Measurements from ENCODE around the gene PRKG1.
"Not testable (repeated sequence)": the region's sequence is repeated elsewhere in the genome, so short reads cannot be mapped to it uniquely, and the experiment has no call there.

Gene PRKG1

DNA sequence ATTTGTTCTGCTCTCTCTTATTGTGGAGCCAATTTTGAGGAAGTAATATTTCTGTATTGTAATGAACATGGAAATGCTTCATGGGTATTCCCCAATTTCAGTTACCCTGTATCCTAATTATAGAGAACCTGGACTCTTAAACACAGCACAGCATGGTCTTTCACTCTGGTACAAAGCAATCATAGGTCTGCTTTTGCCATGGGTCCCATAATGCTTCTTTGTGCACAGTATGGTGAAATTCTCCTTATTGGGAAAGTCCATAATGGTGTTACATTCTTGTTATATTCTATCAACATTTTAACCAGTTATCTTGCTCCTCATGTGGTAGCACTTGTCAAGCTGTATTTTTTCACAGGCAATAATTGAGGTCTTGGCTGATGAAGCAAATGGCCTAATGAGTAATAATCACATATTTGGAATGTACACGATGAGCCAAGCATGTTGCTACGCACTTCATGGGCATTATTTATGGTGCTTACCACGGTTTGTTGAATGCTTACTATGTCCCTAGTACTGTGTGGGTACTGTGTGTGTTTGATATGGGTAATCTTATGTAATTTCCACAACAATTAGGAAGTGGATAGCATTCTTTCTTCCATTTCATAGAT, 42.9 kb downstream of the PRKG1 start:
- DNase-seq (ENCODE audit: low read depth): no peak

DNA sequence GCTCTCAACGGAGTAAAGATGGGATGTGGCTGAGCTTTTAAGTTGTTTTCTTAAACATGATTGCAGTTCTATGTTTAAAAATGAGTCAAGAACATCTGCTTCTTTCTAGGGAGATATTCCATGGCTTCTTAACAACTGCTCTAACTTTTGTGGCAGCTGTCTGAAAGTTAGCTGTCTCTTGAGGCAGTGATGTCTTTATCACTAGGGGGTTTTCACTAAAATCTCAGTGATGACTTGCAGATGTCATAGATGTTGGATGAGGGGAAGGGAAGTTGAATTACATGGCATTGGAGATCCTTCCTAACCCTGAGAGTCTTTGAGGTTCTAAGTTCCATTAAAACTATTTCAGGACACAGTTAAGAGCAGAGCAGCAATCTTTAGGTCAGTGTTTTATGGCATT, 43.5 kb downstream of the PRKG1 start:
- DNase-seq (ENCODE audit: low read depth): no peak

DNA sequence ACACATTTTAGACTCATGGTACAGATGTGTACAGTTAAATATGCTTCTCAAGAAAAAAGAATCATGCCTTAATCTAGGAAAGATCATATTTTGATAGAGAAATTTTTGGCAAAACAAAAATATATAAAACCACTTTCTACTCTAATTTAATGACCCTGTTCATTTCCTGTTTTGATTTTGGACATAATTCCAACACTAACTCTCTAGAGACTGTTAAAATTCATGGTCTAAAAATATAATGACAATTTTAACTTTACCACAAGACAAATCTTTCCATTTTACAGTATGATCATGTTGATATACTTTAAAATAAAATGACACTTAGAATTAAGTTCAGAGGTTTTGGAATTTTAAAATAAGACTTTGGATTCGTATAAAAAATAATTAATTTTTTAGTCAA, 45.2 kb downstream of the PRKG1 start:
- DNase-seq (ENCODE audit: low read depth): no peak

DNA sequence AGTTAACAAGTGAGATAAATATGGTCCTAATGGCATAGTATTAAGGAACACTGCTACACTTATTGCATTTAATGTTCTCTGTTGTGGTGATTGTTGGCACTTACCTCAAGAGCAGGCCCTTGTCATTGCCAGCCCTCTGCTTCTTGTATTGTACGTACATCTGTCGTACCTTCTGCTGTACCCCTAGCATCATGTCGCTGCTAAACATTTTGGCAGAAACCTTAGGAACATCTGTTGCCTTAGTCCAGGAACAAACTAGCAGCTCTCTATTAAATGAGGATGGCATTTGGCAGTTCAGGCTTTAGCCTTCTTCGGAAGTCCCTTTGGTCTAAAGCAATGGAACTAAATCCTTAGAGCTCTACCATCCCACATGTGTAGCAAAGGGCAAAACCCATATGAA, 47.6 kb downstream of the PRKG1 start:
- no peak for DNase-seq (ENCODE audit: low read depth)

DNA sequence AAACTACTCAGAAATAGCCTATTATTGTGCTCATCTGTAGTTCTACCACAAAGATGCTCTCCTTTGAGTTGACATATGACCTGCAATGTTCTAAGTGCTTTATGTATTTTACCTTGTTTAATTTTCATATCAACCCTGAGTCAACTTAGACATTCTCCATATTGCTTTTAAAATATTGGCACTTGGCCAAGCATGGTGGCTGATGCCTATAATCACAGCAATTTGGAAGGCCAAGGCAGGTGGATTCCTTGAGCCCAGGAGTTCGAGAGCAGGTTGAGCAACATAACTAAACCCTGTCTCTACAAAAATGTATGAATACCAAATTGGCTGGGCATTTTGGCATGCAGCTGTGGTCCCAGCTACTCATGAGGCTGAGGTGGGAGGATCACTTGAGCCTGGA, 50.6 kb downstream of the PRKG1 start:
- DNase-seq (ENCODE audit: low read depth): no peak

DNA sequence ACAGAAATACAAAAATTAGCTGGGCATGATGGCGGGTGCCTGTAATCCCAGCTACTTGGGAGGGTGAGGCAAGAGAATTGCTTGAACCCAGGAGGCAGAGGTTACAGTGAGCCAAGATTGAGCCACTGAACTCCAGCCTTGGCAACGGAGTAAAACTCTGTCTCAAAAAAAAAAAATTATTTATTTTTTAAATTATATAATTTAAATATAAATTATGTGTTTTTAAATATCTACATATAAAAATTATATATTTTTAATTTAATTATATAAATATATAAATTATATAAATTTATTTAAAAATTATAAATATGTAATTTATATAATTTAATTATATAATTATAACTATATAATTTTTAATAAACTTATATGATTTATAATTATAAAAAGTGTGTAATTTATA, 51.2 kb downstream of the PRKG1 start:
- DNase-seq (ENCODE audit: low read depth): no peak

DNA sequence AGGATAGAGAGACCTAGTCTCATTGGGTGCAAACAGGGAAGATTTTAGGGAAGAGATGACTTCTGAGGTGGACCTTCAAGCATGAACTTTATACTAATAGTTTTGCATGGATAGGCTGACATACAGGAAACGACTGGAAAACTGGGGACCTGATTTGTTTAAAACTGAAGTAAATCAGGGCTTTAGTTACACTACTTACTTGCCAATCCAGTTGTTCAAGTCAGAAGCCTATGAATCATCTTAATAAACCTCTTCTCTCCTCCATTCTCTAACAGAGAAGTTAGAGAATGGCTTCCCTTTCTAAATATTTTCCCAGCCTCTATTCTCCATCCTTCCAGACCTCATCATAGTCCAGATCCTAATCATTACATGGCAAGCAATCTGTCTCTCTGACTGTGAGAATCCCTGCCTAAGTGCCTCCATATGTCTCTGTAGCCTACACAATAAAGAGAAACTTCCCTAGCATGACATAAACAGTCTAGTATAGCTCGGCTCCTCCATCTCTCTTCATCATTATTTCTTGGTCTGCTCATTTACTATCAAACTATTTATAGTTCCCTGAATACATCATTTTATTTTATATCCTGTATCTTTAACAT, 55.8 kb downstream of the PRKG1 start:
- no peak for DNase-seq (ENCODE audit: low read depth)

DNA sequence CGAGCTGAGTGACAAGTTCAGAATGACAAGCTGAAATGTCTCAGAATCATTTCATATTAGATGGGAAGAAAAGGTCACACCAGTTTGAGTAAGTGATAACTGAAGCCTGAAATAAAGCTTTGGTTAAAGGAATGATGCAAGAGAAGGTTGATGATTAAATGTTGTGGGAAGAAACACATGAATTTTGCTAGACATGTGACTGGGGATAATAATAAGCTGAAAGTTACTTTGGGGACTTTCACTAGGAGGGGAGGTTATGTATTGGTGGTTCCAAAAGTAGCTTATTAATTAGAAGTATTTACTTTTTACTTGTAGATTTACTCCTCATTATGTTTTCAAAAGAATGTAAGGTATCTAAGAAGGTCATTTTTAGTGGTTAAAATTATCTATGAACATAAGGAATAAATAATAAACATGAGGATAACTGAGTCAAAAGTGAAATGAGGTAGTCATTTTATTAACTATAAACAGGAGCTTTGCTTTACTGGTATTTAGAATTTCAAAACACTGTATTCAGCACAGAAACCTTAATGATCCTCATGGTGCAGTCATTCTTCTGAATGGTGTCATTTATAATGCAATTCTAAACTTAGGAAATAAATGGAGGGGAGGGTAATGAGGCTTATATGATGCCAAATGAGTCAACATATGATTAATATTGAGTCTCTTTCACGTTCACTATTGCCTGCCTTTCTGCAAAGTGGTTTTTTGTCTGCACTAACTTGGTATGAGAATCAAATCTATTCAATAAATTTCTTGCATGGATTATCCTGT, 63.7 kb downstream of the PRKG1 start:
- DNase-seq (ENCODE audit: low read depth): no peak

DNA sequence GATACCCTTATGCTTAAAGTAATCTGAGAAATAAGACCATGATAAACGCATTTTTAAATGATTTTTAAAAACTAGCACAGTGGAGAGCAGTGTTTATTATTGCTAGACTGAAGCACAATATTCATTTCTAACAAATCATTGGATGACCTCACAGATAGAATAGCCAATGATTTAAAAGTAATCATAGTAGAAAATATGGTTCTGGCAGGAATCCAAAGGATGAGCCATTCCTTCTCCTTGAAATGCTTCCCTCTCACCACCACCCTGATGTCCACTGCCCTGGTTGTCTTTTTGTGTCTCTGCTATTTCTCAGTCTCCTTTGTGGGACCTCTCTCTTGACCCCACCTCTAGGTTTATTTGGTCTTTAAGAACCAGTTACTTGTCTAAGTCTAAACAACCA, 64.9 kb downstream of the PRKG1 start:
- no peak for DNase-seq (ENCODE audit: low read depth)

DNA sequence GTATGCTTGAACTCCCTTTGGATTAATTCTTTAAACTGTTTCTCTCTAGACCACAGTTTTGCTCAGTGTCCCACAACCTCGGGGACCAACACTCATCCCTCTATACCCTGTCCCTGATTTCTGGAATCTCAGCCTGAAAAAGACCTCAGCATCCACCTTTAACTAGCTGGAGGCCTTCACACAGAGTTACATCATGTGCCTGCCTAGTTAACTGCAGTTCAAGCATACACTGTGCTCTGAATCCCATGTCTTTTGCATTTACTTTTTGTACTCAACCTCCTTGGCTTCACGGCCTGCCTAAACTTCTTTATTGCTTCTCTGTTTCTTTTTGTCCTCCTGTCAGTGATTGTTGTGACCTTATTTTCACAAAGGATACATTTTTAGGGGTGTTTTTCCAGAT, 66.7 kb downstream of the PRKG1 start:
- no peak for DNase-seq (ENCODE audit: low read depth)

DNA sequence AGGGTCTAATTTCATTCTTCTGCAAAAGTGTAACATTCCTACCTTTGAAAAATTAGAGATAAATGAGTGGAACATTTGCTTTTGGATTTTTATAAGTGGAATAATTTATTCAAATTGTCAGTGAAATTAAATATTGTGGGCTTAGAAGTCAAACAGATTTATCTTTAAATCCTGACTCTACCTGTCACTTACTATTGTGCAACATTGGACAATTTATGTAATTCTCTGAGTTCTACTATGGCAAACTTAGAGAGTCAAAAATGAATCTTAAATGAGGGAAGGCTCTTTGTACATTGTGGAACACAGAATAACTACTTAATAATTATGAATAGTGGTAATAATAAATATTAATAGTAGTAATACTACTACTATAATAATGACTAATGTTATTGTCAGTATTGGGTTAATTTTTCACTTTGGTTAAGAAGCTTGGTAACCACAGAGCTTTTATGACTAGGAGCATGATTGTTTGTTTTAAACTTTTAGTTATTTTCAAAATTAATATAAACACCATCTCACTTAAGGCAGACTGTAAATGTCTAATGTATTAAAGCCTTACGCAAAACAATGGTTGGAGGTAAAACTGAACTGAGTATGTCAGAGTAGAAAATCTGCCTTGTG, 70.0 kb downstream of the PRKG1 start:
- DNase-seq (ENCODE audit: low read depth): no peak

DNA sequence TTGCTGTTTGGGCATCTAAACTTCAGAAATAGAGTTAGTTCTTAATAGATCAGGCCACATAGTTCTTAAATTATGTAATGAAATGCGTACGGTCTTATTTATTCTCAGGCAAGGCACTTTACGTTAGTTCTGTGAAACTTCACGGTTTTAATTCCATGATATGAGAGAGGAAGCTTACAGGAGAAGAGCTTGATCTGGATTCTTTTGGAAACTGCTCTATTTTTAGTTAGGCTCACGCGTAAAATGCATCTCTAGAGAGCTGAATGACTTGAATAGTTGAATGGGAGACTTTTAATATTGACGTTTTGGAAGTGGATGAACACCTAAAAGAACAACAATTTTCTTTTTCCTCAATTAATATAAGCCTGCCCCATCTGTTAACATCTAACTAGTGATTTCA, 71.1 kb downstream of the PRKG1 start:
- DNase-seq (ENCODE audit: low read depth): no peak

DNA sequence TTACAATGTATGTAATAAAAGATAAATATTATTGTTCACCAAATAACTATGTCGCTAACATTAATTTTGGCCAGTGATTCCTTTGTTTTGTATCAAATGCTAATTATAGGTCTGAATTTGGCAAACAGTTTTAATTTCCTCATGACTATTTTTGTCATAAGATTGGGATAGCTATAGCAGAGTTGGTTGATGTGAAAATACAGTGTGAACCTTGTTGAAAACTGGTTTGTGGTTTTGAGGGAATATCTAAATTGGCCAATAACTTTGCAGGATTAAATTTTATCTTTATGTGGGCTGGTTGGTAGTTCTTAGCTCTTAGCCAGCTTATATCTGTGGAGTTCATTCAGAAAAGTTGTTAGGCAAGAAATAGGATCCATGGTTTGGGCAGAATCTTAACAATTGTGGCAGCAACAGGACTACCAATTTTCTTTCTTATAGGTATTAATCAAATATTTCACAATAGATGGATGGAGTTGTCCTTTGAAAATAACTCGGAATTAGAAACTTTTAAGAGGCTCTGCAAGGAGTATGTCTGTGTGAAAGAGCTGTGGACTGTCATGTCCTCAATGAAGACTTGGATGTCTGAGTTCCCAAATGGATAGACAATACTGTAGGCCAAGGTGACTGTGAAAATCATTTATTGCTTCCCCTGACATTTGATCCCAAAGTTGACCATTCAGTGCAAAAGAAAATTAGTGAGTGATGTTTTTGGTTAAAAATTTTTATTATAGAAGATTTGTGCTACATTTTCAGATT, 73.5 kb downstream of the PRKG1 start:
- no peak for DNase-seq (ENCODE audit: low read depth)

DNA sequence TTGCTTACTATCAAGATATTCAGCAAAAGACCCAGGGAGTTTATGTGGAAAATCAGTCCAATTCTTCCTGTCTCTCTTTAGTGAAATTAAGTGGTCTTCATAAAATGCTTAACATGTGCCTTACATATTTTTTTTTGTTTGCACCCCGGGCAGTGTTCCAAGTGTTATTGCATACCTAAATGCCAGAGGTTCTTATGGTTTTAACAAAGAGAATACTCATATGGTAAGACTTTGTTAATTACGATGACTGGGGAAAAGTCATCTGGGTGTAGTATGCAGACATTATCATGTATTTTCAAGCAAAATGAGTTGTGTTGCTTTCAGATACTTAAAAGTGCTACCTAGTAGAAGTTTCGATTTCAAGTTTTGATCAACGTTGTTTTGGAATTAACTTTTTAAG, 82.6 kb downstream of the PRKG1 start:
- DNase-seq (ENCODE audit: low read depth): peak; percentile 55

DNA sequence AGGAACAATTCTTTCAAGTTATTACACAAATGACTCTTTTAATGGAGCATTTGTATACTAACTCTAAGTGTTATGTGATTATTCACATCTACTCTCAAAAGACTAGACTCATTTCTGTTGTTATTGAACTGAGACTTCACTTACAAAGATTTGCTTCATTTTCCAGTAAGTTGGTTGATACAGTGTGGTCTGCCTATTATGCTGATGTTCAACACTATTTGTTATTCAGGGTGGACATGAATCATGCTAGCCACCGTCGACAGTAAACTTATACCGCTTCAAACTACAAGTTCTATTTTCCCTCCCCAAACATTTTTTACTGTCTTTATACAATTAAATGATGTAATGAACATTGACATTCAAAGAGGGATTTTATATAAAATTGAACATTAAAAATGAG, 84.5 kb downstream of the PRKG1 start:
- DNase-seq (ENCODE audit: low read depth): no peak

DNA sequence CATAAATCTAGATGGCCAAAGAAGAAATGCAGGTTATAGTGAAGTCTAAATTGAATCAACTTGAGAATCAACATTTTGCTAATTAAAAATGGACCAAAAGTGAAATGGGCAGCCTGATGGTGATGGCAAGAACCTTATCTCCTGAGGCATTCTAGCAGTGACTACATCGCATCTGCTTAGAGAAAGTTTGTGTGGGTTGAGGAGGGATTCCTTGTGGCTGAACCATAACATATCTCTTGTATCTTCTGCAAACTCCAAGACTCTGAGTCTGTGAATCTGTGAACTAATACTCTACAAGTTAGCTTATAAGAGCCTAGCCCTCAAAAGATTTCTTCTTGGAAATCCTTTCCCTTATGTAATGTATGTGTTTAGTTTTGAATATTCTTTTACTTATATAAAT, 85.6 kb downstream of the PRKG1 start:
- no peak for DNase-seq (ENCODE audit: low read depth)

DNA sequence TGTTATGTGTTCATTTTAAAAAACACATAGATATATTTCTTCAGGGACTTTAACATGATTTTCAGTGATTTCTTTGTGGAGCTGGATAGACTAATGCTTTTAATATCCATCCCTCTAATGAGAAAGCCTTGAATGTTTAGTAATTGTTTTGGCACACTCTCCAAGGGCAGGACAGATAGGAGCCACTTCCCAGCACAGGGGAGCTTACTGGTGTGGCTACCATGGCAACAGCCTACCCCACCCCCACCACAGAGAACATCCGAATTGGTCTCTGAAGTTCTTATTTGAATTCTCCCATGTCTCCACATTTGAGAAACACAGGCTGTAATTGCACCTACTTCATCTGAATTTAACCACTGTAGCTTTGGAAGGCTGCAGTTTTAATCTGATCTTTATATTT, 87.7 kb downstream of the PRKG1 start:
- no peak for DNase-seq (ENCODE audit: low read depth)

DNA sequence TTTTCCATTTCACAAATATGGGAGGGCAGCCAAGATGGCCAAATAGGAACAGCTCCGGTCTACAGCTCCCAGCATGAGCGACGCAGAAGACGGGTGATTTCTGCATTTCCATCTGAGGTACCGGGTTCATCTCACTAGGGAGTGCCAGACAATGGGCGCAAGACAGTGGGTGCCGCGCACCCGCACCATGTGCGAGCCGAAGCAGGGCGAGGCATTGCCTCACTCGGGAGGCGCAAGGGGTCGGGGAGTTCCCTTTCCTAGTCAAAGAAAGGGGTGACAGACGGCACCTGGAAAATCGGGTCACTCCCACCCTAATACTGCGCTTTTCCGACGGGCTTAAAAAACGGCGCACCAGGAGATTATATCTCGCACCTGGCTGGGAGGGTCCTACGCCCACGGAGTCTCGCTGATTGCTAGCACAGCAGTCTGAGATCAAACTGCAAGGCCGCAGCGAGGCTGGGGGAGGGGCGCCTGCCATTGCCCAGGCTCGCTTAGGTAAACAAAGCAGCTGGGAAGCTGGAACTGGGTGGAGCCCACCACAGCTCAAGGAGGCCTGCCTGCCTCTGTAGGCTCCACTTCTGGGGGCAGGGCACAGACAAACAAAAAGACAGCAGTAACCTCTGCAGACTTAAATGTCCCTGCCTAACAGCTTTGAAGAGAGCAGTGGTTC, 89.2 kb downstream of the PRKG1 start:
- not testable (repeated sequence) for DNase-seq (ENCODE audit: low read depth)

DNA sequence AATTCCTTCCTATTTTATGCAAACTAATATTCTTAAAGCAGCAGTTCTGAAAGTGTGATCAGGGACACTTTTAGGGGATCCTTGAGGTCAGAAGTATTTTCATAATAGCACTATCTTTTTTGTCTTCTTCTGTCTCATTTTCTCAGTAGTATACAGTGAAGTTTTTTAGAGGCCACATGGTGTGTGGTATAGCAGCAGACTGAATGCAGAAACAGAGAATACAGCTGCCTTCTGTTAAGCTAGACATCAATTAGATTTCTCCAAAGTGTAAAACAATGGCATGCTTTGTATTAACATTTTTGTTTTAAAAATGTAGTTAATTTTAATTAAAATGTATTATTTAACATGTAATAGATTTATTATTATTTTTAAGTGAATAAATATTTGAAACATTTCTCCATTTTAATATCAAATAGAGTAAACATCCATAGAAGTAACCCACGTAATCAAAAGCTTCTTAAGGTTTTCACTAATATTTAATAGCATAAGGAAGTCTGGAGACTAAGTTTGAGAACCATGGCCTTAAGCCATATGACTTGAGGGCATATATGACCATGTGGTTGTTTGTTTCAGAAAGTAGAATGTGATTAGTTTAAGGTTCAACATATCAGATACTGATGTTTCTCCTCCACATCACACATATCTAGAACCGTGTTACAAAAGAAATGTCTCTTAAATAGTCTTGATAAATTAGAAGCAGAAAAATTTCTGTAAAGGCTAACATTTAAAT, 94.0 kb downstream of the PRKG1 start:
- DNase-seq (ENCODE audit: low read depth): no peak

DNA sequence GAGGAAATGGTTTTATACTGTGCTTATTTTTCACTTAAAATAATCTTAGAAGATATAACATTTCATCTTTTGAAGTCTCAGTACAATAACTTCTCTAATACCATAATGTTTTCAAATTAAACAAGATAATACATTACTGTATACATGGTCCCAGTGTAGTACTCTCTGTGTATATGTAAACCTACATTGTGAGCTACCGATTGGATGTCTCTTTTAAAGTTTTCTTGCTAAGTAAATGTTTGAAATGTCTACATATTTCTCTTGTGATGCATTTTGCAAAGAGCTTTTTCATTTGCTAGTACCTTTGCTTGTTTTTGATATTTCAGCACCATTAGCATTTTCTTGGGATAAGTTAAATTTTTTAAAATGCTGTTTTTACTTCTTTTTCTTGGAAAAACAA, 94.8 kb downstream of the PRKG1 start:
- DNase-seq (ENCODE audit: low read depth): no peak

Data from HS-27A (cell line).